Testis (tissue), 2 donors: Measurements from ENCODE around the gene NLRP13.

Experiments used
- CTCF ChIP-seq, 3 experiments: fragments of 450-650 bp in 2 of 3; fragments of 200-600 bp in 1 of 3; sonication (generic) in 1 of 3; IDR thresholded peaks; one replicate each; pipeline ENCODE4 v1.5.1; 2016 to 2019; ENCODE audit warnings: antibody characterized with exemption in 3 of 3, mild to moderate bottlenecking in 2 of 3, moderate library complexity in 1 of 3
- POLR2A ChIP-seq: fragments of 450-650 bp; IDR thresholded peaks from one replicate; pipeline ENCODE4 v1.6.1; 2017; ENCODE audit warnings: antibody characterized with exemption, mild to moderate bottlenecking, moderate library complexity

GRCh38 chr19:55867101-55867500, 65.0 kb downstream of the NLRP13 start:
- TF ChIP-seq POLR2A (no peak), CTCF (IDR thresholded peaks at IDR 0.05) (no peak)
